ENCODE data around the gene TMEM106B.
A peak's percentile ranks its signal among the peaks of the same experiment; 100 is the strongest.
"Not testable (repeated sequence)": the region's sequence is repeated elsewhere in the genome, so short reads cannot be mapped to it uniquely, and the experiment has no call there.

The TMEM106B gene

DNA sequence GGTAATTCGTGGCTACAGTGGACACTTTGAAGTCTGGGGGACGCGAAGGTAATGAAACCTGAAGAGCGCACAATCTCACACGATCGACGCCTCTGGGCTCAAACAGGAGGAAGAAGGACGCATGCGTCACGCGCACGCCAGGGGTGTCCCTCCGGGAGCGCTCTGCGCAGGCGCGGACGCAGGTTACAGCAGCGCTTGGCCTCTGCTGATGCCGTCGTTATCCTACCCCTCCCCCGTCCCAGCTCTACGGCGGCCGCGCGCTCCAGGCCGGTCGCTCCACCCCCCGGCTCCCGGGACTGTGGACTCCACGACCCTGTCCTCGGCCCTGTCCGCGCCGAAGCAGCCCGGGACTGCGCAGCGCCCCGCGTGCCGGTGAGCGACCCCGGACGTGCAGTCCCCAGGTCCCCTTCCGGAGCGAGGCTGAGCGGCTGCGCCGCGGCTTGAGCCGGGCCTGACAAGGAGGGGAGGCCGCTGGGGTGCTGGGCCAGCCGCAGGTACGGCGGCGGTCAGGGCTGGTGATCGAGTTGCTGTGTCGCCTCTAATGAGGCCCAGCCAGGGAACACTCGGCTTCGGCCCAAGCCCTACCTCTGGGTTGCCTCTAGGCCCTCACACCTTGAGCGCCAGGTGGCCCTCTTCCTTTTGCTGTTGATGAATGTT is at the start of gene TMEM106B:
TMEM106B (plus strand) TSS at position 241 of the 657 bp plus-strand sequence. CDS start 3,517 bp downstream, outside the sequence.
- DNase-seq, result peak; percentile 96

- no peak for DNase-seq
Measured at GRCh38 chr7:12162415-12163113, 48.5 kb upstream of the TMEM106B start.

GRCh38 chr7:12168065-12168464 is 43.0 kb upstream of the TMEM106B start:
- not testable (repeated sequence) for DNase-seq

- peak; percentile 38 for DNase-seq
Measured at GRCh38 chr7:12169981-12170820, 40.9 kb upstream of the TMEM106B start.

DNA sequence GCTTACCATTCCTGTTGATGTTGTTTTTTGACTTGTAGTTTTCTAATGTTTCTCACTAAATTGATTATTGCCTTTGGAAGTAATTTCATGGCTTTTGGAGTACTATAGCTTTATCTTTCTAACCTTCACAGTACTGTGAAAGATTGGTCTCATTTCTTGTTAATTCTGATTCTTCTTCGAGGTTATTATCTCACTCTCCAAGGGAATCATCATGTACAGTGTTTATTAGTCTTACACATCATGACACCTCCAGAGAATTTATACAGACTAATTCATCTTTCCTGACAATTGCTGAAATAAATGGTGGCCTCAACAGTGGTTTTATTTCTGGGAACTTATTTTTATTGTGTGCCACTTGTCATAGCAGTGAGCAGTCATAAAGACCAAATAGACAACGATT is 37.4 kb upstream of the TMEM106B start:
- DNase-seq, result no peak

GRCh38 chr7:12174931-12175330 is 36.2 kb upstream of the TMEM106B start:
- no peak for DNase-seq

DNA sequence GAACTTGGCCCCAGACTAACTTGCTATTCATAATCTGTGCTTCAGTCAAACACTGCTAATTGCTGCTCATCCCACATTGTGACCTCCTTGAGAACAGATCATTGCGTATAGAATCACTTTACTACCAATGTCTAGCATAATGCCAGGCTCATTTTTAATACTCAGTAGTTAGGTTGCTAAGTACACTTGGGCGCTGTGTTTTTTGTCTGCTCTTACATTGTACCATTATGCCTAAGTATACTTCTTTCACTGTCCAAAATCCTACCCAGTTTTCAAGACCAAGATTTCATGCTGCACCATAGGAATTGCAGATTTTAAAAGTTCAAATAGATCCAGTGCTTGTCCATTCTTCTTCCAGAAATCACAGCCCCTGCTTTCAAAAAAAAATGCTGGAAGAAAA is 32.8 kb upstream of the TMEM106B start:
- no peak for DNase-seq

- DNase-seq, result no peak
Measured at GRCh38 chr7:12194426-12194825, 16.7 kb upstream of the TMEM106B start.

- no peak for DNase-seq
Measured at GRCh38 chr7:12196386-12196785, 14.7 kb upstream of the TMEM106B start.

GRCh38 chr7:12199363-12199762 is 11.7 kb upstream of the TMEM106B start:
- DNase-seq, result no peak

DNA sequence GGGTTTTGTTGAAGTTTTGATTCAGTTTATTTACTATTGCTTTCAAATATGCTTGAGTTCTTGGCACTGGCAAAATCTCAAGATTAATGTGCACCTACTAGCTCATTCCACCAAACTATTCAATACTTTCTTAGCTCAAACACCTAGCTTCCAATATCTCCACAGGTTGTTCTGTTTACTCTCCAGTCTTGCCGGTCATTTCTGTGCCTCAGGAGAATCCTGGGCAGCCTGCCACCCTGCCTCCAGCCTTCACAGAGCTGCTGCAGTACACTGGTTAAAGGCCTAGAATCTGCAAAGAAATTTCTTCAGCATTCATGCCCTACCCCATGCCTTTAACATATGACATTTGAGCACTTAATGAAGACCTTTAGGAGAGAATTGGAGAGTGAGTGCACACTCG is 4.0 kb upstream of the TMEM106B start:
- no peak for DNase-seq

DNA sequence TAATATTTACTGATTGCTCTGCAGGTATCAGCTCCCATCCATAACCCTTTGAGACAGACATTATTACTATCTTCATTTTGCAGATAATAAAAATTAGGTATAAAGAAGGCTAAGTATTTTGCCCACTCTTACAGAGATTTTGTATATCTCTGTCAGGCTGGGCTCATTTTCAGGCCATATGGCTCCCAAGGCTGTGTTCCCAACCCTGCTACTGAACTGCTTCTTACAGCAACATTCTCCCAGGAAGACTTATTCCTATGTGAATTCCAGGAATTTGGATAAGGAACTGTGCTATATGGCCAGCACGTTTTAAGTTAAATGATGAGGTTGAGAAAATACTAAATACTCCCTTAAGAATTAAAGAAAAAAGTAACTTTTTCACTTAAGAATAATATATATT is 1.9 kb upstream of the TMEM106B start:
- no peak for DNase-seq

DNA sequence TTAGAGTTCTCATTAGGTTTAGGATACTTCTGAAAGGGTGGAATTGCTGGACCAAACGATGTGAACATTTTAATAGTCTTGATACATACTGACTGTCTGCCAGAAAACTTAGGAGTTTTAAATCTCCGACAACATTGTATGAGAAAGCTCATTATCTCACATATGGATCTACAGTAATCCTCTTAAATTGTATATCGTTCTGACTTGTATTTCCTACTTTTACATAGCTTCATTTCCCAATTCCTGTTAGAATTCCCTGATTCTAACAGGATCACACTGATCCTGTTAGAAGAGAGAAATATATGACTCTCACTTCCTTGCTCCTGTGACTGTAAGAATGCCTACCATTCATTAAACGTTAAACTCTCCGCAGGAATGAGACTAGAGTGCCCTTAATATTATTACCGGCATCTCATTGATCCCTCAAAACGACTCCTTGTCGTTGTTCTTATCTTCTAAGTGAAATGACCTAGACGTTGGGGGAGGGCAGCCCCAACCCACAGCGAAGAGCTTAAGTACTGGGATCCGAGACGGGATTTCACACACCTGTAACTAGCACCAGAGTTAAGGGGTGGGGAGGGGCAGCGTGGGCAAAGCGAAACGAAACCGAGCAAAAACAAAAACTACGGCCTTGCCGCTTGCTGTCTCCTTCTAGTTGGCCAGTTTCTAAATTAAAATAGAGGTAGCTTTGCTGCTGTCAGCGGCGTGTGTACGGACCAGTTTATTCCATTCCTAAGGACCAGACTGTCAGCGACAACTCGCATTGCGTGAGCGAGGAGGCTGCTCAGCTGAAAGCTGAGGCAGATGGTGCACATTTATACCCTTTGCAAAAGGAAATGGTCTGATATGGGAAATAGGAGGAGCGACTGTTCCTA is 678 bp upstream of the TMEM106B start:
- no peak for DNase-seq

DNA sequence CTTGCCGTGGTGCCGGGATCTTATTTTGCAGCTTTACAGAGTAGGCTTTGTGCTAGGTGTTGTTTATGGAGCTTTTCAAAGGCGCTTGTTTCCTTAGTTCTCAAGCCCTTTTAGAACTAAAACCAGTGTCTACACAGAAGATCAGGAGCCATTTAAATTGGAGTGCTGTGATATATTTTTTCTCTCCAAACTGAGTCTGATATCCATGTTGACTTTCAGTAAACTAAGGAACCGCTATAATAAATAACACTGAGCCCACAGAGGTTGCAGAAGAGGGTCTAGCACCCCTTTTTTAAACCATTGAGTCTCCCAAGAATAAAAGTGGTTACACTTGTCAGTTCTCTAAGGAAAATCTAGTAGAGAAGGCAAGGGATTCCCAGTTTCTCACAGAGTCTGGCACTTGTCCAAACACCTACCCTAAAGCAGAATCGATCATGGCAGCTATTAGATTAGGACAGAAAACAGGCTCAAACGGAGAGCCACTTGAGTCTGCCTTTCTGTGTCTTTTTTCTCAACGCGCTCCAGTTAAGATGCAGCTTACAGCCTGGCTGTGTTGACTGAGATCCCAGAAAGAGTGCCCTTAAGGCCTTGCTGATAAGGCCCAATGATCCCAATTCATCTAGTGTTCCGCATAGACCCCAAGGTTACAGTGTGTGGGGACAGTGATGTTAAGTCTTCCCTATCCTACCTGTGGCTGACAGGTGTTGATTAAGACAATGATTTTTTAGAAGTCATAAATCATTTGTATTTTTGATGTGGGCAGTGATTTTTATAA is 804 bp downstream of the TMEM106B start:
- no peak for DNase-seq

DNA sequence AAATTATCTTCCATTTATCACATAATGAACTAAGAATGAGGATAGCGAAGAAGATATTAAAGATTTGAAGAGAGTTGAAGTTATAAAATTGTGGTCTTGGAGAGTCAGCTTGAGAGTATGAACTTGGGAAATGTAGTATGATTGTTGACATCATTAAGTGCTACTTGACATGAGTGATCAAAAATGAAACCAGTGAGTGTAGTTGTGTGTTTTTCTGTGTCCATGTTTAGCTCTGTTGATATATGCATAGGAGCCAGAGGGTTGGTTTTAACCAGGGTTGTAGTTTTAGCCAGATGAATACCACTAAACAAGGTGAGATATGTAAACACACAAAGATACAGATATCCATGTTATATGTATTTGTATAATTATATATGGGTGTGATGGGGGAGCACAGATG is 6.2 kb downstream of the TMEM106B start:
- DNase-seq, result no peak

GRCh38 chr7:12220389-12221046 is 9.4 kb downstream of the TMEM106B start:
- no peak for DNase-seq

- no peak for DNase-seq
Measured at GRCh38 chr7:12221414-12221813, 10.3 kb downstream of the TMEM106B start.

- no peak for DNase-seq
Measured at GRCh38 chr7:12222889-12223579, 11.9 kb downstream of the TMEM106B start.

DNA sequence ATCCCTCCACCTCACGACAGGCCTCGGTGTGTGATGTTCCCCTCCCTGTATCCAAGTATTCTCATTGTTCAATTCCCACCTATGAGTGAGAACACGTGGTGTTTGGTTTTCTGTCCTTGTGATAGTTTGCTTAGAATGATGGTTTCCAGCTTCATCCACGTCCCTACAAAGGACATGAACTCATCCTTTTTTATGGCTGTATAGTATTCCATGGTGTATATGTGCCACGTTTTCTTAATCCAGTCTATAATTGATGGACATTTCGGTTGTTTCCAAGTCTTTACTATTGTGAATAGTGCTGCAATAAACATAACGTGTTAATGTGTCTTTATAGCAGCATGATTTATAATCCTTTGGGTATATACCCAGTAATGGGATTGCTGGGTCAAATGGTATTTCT is 13.9 kb downstream of the TMEM106B start:
- DNase-seq, result not testable (repeated sequence)

- no peak for DNase-seq
Measured at GRCh38 chr7:12226756-12227155, 15.7 kb downstream of the TMEM106B start.

- no peak for DNase-seq
Measured at GRCh38 chr7:12228024-12228423, 16.9 kb downstream of the TMEM106B start.
